ENCODE data around the gene APC2. TPM values are rescaled to one million over a fixed set of nuclear protein-coding genes. Genes with fewer than 3 reads are reported as not detected.

The APC2 gene
- total RNA-seq, 1 experiment from 2014 or later = 0.68 TPM

GRCh38 chr19:1412323-1412923 lies 37.5 kb upstream of the APC2 start:
- Histone ChIP-seq H3K4me1 (ENCODE audit: insufficient read depth, low read length) (no peaks in the 10 kb centered on the region; the same call in 1 of the 2 replicates), H2BK120ac (ENCODE audit: low read depth, low read length, poor library complexity, severe bottlenecking) (no peak overlapping the region), H2BK20ac (ENCODE audit: low read depth, low read length, poor library complexity, severe bottlenecking) (no peak overlapping the region), H4K5ac (ENCODE audit: insufficient read length, low read depth, low read length) (no peak overlapping the region), H3K79me1 (ENCODE audit: insufficient read depth, low read depth, low read length, poor library complexity, severe bottlenecking) (peaks cover 4% of the 10 kb centered on the region), H3K56ac (ENCODE audit: insufficient read length, low read depth, low read length) (no peak overlapping the region), H4K8ac (replicated peaks; ENCODE audit: insufficient read length, low read depth, low read length) (no peak overlapping the region), H4K91ac (ENCODE audit: insufficient read length, low read depth, low read length) (no peak overlapping the region), H3K9ac (ENCODE audit: extremely low read depth, insufficient read length, low read length) (no peak overlapping the region), H3K14ac (ENCODE audit: insufficient read depth, low read length) (no peak overlapping the region), H3K79me2 (ENCODE audit: insufficient read depth, low read length) (peaks cover 78% of the 10 kb centered on the region), H3K4me2 (ENCODE audit: insufficient read depth, insufficient read length, low read length) (no peak overlapping the region), H2BK12ac (ENCODE audit: insufficient read length, low read depth, low read length) (no peak overlapping the region), H2AFZ (ENCODE audit: low read length) (no peak overlapping the region), H3K23me2 (ENCODE audit: insufficient read length, low read depth, low read length, poor library complexity, severe bottlenecking) (peaks cover 6% of the 10 kb centered on the region), H4K20me1 (ENCODE audit: control insufficient read depth, insufficient read depth, insufficient read length) (no peaks in the 10 kb centered on the region), H3K18ac (ENCODE audit: insufficient read length, low read depth, low read length) (no peak overlapping the region), H3K23ac (ENCODE audit: insufficient read length, low read depth, low read length) (no peak overlapping the region), H3T11ph (ENCODE audit: low read length) (no peak overlapping the region), H2BK5ac (ENCODE audit: insufficient read length, low read length) (no peak overlapping the region), H3K9me3 (ENCODE audit: control insufficient read depth, low read depth, low read length) (no peaks in the 10 kb centered on the region), H3K27me3 (ENCODE audit: insufficient read depth, low read length) (no peaks in the 10 kb centered on the region), H2BK15ac (ENCODE audit: low read depth, low read length) (no peak overlapping the region), H3K27ac (ENCODE audit: insufficient read length, low read depth, low read length) (no peak overlapping the region), H3K4ac (ENCODE audit: low read depth, low read length) (no peak overlapping the region), H2AK5ac (ENCODE audit: insufficient read length, low read length) (no peak overlapping the region)
- no CpG with 5 or more reads among the region's 21 CpGs for WGBS (ENCODE audit: extremely low coverage, insufficient read length, low lambda C conversion rate)
- TF ChIP-seq, protein P1, sequence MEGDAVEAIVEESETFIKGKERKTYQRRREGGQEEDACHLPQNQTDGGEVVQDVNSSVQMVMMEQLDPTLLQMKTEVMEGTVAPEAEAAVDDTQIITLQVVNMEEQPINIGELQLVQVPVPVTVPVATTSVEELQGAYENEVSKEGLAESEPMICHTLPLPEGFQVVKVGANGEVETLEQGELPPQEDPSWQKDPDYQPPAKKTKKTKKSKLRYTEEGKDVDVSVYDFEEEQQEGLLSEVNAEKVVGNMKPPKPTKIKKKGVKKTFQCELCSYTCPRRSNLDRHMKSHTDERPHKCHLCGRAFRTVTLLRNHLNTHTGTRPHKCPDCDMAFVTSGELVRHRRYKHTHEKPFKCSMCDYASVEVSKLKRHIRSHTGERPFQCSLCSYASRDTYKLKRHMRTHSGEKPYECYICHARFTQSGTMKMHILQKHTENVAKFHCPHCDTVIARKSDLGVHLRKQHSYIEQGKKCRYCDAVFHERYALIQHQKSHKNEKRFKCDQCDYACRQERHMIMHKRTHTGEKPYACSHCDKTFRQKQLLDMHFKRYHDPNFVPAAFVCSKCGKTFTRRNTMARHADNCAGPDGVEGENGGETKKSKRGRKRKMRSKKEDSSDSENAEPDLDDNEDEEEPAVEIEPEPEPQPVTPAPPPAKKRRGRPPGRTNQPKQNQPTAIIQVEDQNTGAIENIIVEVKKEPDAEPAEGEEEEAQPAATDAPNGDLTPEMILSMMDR (conservative IDR thresholded peaks at IDR 0.05) = no peak
- Mint-ChIP-seq H3K4me1 (peaks cover 57 to 61% of the 10 kb centered on the region in 2 experiments), H3K36me3 (ENCODE audit: insufficient read depth in 1 of 3, low read depth in 3 of 3) (peaks cover 20 to 55% (median 38%) of the 10 kb centered on the region in 3 experiments), H3K9me3 (peaks cover 0 to 2% of the 10 kb centered on the region in 2 experiments; a peak in 1 of 5 replicates), H3K27ac (peak overlapping the region in 2 of 3 experiments; percentile 64 to 70; a peak in 2 of 7 replicates), H3K27me3 (ENCODE audit: low read depth) (no peaks in the 10 kb centered on the region), H3K4me3 (no peak overlapping the region; a peak in 1 of 5 replicates)
- no peak for DNase-seq
